Measurements from ENCODE around the gene DPH5. TPM values are rescaled to one million over a fixed set of nuclear protein-coding genes. Genes with fewer than 3 reads are reported as not detected.

DPH5 gene
- total and polyA plus RNA-seq, 2 of the 4 experiments (the other 2 are of a cell fraction), result 32.3 to 42.0 TPM

DNA sequence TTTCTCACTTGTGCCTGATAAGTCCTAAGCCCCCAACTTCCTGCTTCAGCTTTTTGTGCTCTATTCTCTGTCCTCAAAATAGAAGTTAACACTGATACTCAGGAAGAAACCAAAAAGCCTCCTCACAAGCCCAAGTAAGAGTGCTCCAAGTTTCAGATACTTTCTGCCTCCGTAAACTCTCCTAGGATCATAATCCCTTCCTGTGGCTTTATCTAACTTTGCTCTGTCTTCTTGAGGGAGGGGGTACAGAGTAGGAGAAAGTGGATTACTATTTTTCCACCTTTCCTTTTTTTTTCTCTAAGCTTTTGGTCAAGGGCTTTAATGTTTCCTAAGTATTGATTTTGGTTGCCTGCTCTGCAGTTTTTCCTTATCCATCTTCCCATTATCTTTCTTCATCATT is 54.6 kb downstream of the DPH5 start:
- H2BK15ac ChIP-seq (ENCODE audit: low read depth, low read length), result no peak overlapping the region
- no peak for ATAC-seq (ENCODE audit: low read depth)
- peaks cover under 1 to 6% of the 10 kb centered on the region in 2 experiments; a peak in 1 of 4 replicates for H3K79me1 ChIP-seq (ENCODE audit: low read depth in 1 of 2, low read length in 2 of 2)
- H4K5ac ChIP-seq (ENCODE audit: low read depth, low read length), result no peak overlapping the region
- no peak overlapping the region for H3K56ac ChIP-seq (ENCODE audit: extremely low read depth, insufficient read depth, low read length)
- H3K27ac ChIP-seq (ENCODE audit: insufficient read depth, low read length), result no peak overlapping the region
- no peaks in the 10 kb centered on the region for H3K4me1 ChIP-seq (ENCODE audit: control insufficient read depth, insufficient read depth, low read length)
- ChIA-PET POLR2A (ENCODE audit: unreplicated experiment) (no interaction called here), CTCF (no interaction called here)
- H2BK120ac ChIP-seq (ENCODE audit: low read depth, low read length), result no peak overlapping the region
- no peak overlapping the region for H3K4ac ChIP-seq (ENCODE audit: low read depth, low read length)
- no peak overlapping the region for H2AK5ac ChIP-seq (ENCODE audit: low read depth, low read length)
- no peak overlapping the region for H2BK5ac ChIP-seq (ENCODE audit: low read depth, low read length, poor library complexity, severe bottlenecking)
- no peaks in the 10 kb centered on the region for H3K9me1 ChIP-seq (ENCODE audit: insufficient read depth, low read length)
- H3K4me2 ChIP-seq (ENCODE audit: low read depth, low read length), result no peak overlapping the region
- no peak overlapping the region for H3K14ac ChIP-seq (replicated peaks; ENCODE audit: low read depth, low read length)
- no peak overlapping the region for H2AK9ac ChIP-seq (replicated peaks; ENCODE audit: low read depth, low read length, poor library complexity)
- BruUV-seq (replicated peaks), result no TSS peak
- intact Hi-C loops (cut with micrococcal nuclease), result no loop called here
- H2BK20ac ChIP-seq (ENCODE audit: low read depth, low read length), result no peak overlapping the region
- H3K27me3 ChIP-seq (ENCODE audit: control insufficient read depth, insufficient read depth, low read length), result no peaks in the 10 kb centered on the region
- no CpG with 5 or more reads among the region's 1 CpG for WGBS, 2 experiments (ENCODE audit: extremely low coverage in 2 of 2, insufficient read length in 1 of 2)
- H4K20me1 ChIP-seq (ENCODE audit: insufficient read depth, low read length), result no peaks in the 10 kb centered on the region
- no peak overlapping the region for H3K23ac ChIP-seq (ENCODE audit: low read depth, low read length)
- H3K36me3 ChIP-seq (ENCODE audit: control insufficient read depth, insufficient read depth, low read length), result peaks cover 13% of the 10 kb centered on the region
- in situ Hi-C loops (cut with MboI; ENCODE audit: low sequenced_read_pairs), result no loop called here
- no peak for TF ChIP-seq RFX5 (IDR thresholded peaks at IDR 0.05; ENCODE audit: low read depth, low read length)
- no peak for TF ChIP-seq MAZ (IDR thresholded peaks at IDR 0.05; ENCODE audit: borderline replicate concordance, low read depth, low read length)
- TF ChIP-seq, protein P1, sequence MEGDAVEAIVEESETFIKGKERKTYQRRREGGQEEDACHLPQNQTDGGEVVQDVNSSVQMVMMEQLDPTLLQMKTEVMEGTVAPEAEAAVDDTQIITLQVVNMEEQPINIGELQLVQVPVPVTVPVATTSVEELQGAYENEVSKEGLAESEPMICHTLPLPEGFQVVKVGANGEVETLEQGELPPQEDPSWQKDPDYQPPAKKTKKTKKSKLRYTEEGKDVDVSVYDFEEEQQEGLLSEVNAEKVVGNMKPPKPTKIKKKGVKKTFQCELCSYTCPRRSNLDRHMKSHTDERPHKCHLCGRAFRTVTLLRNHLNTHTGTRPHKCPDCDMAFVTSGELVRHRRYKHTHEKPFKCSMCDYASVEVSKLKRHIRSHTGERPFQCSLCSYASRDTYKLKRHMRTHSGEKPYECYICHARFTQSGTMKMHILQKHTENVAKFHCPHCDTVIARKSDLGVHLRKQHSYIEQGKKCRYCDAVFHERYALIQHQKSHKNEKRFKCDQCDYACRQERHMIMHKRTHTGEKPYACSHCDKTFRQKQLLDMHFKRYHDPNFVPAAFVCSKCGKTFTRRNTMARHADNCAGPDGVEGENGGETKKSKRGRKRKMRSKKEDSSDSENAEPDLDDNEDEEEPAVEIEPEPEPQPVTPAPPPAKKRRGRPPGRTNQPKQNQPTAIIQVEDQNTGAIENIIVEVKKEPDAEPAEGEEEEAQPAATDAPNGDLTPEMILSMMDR (conservative IDR thresholded peaks at IDR 0.05; ENCODE audit: low read depth, low read length), result no peak
- no peak for TF ChIP-seq CEBPB (IDR thresholded peaks at IDR 0.05; ENCODE audit: low read depth, low read length)
- no peak for TF ChIP-seq POLR2A (IDR thresholded peaks at IDR 0.05; ENCODE audit: low read depth, low read length)
- TF ChIP-seq, protein P2, sequence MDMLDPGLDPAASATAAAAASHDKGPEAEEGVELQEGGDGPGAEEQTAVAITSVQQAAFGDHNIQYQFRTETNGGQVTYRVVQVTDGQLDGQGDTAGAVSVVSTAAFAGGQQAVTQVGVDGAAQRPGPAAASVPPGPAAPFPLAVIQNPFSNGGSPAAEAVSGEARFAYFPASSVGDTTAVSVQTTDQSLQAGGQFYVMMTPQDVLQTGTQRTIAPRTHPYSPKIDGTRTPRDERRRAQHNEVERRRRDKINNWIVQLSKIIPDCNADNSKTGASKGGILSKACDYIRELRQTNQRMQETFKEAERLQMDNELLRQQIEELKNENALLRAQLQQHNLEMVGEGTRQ (IDR thresholded peaks at IDR 0.05; ENCODE audit: low read depth, low read length), result no peak
- TF ChIP-seq, protein P3, sequence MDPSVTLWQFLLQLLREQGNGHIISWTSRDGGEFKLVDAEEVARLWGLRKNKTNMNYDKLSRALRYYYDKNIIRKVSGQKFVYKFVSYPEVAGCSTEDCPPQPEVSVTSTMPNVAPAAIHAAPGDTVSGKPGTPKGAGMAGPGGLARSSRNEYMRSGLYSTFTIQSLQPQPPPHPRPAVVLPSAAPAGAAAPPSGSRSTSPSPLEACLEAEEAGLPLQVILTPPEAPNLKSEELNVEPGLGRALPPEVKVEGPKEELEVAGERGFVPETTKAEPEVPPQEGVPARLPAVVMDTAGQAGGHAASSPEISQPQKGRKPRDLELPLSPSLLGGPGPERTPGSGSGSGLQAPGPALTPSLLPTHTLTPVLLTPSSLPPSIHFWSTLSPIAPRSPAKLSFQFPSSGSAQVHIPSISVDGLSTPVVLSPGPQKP (IDR thresholded peaks at IDR 0.05; ENCODE audit: borderline replicate concordance, low read depth, low read length), result no peak
- no peak for TF ChIP-seq SMC3 (IDR thresholded peaks at IDR 0.05; ENCODE audit: low read depth, low read length)
- TF ChIP-seq CHD1 (IDR thresholded peaks at IDR 0.05; ENCODE audit: low read depth, low read length), result no peak
- H3K9ac ChIP-seq (ENCODE audit: low read depth, low read length), result no peak overlapping the region
- no peak overlapping the region for H4K8ac ChIP-seq (ENCODE audit: low read depth in 2 of 2, low read length in 2 of 2)
- dilution Hi-C loops (cut with HindIII; ENCODE audit: low sequenced_read_pairs, unreplicated experiment), result no loop called here
- H3K4me3 ChIP-seq (ENCODE audit: insufficient read depth, low read depth, low read length), result no peak overlapping the region
- H2AFZ ChIP-seq (replicated peaks; ENCODE audit: low read length, poor library complexity), result no peak overlapping the region
- no peaks in the 10 kb centered on the region for H3K9me3 ChIP-seq (ENCODE audit: control insufficient read depth, insufficient read depth, low read length)
- H4K91ac ChIP-seq (ENCODE audit: insufficient read depth, low read depth, low read length), result no peak overlapping the region
- DNase-seq, result no peak
- H3K18ac ChIP-seq (ENCODE audit: low read depth, low read length), result no peak overlapping the region
